Hepatocyte (in vitro differentiated cells): ENCODE data around the gene TAX1BP1.

Source experiments
- EZH2phosphoT487 ChIP-seq: fragments of 200-600 bp; sonication (generic); IDR thresholded peaks from one replicate; pipeline ENCODE4 v1.6.1; 2018; ENCODE audit warnings: antibody characterized with exemption, mild to moderate bottlenecking, low read depth, moderate library complexity; ENCODE audit not compliant: unreplicated experiment, severe bottlenecking
- TF ChIP-seq, protein P1 (sequence below): fragments of 200-600 bp; sonication (generic); IDR thresholded peaks from 2 replicates; pipeline ENCODE4 v1.5.1; 2016; ENCODE audit warnings: antibody characterized with exemption, mild to moderate bottlenecking; ENCODE audit not compliant: poor library complexity

DNA sequence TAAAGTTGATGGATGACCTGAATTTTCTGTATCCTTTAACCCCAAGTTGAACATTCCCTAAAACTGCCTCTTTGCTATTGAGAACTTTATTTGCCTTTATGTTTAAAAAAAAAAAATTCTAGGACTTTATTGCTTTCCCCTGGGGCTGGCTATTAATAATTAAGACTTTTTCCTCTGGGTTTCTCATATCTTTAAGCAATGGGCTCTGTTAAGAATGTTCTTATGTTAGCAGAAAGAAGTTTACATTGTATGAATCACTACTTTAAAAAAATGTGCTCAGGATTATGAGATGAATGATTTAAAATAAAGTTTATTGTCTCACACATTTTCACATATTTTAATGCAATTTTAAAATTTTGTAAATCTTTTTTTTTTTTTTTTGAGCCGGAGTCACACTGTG is 19.5 kb downstream of the TAX1BP1 start:
- TF ChIP-seq, protein P1, sequence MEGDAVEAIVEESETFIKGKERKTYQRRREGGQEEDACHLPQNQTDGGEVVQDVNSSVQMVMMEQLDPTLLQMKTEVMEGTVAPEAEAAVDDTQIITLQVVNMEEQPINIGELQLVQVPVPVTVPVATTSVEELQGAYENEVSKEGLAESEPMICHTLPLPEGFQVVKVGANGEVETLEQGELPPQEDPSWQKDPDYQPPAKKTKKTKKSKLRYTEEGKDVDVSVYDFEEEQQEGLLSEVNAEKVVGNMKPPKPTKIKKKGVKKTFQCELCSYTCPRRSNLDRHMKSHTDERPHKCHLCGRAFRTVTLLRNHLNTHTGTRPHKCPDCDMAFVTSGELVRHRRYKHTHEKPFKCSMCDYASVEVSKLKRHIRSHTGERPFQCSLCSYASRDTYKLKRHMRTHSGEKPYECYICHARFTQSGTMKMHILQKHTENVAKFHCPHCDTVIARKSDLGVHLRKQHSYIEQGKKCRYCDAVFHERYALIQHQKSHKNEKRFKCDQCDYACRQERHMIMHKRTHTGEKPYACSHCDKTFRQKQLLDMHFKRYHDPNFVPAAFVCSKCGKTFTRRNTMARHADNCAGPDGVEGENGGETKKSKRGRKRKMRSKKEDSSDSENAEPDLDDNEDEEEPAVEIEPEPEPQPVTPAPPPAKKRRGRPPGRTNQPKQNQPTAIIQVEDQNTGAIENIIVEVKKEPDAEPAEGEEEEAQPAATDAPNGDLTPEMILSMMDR = no peak
- TF ChIP-seq EZH2phosphoT487 = no peak
